ENCODE measurements around the gene AP5Z1. TPM values are rescaled to one million over a fixed set of nuclear protein-coding genes. Genes with fewer than 3 reads are reported as not detected.

The AP5Z1 gene
- total RNA-seq, 1 experiment from 2014 or later, result 35.6 TPM

GRCh38 chr7:4803397-4804241 lies 28.2 kb downstream of the AP5Z1 start:
- TF ChIP-seq EZH2 (IDR thresholded peaks at IDR 0.05; ENCODE audit: borderline replicate concordance, low read depth, low read length, poor library complexity, severe bottlenecking) (no peak), CTCF (conservative IDR thresholded peaks at IDR 0.05; ENCODE audit: low read depth, low read length) (no peak)
- Histone ChIP-seq H3K27ac (ENCODE audit: low read depth, low read length, poor library complexity, severe bottlenecking) (no peak overlapping the region), H3K36me3 (ENCODE audit: insufficient read depth, low read length, poor library complexity, severe bottlenecking) (no peaks in the 10 kb centered on the region), H3K4me1 (ENCODE audit: insufficient read depth, low read length, poor library complexity, severe bottlenecking) (no peaks in the 10 kb centered on the region), H3K27me3 (replicated peaks; ENCODE audit: insufficient read depth, low read depth, low read length, poor library complexity) (no peaks in the 10 kb centered on the region), H3K4me3 (ENCODE audit: low read depth, low read length, poor library complexity, severe bottlenecking) (no peak overlapping the region), H3K9me3 (ENCODE audit: low read depth, low read length, poor library complexity, severe bottlenecking) (no peaks in the 10 kb centered on the region)
- ChIA-PET CTCF (no interaction called here), POLR2A (ENCODE audit: low non-redundant PET) (no interaction called here)
- no peak for DNase-seq (ENCODE audit: low spot score)
- intact Hi-C loops (cut with micrococcal nuclease; ENCODE audit: unreplicated experiment), result no loop called here
- no TSS peak for BruUV-seq (replicated peaks)

- ChIA-PET CTCF (no interaction called here), POLR2A (ENCODE audit: low non-redundant PET) (no interaction called here)
- no peaks in the 10 kb centered on the region for H3K4me1 ChIP-seq (ENCODE audit: insufficient read depth, low read length, poor library complexity, severe bottlenecking)
- H3K36me3 ChIP-seq (ENCODE audit: insufficient read depth, low read length, poor library complexity, severe bottlenecking), result no peaks in the 10 kb centered on the region
- intact Hi-C loops (cut with micrococcal nuclease; ENCODE audit: unreplicated experiment), result no loop called here
- H3K27me3 ChIP-seq (replicated peaks; ENCODE audit: insufficient read depth, low read depth, low read length, poor library complexity), result no peaks in the 10 kb centered on the region
- DNase-seq (ENCODE audit: low spot score), result no peak
- BruUV-seq (replicated peaks), result no TSS peak
- no peak overlapping the region for H3K27ac ChIP-seq (ENCODE audit: low read depth, low read length, poor library complexity, severe bottlenecking)
- H3K4me3 ChIP-seq (ENCODE audit: low read depth, low read length, poor library complexity, severe bottlenecking), result no peak overlapping the region
- TF ChIP-seq EZH2 (IDR thresholded peaks at IDR 0.05; ENCODE audit: borderline replicate concordance, low read depth, low read length, poor library complexity, severe bottlenecking) (no peak), CTCF (conservative IDR thresholded peaks at IDR 0.05; ENCODE audit: low read depth, low read length) (no peak)
- no peaks in the 10 kb centered on the region for H3K9me3 ChIP-seq (ENCODE audit: low read depth, low read length, poor library complexity, severe bottlenecking)
Measured at GRCh38 chr7:4805110-4805983, 29.9 kb downstream of the AP5Z1 start.

GRCh38 chr7:4805984-4806300 lies 30.5 kb downstream of the AP5Z1 start:
- TF ChIP-seq CTCF (conservative IDR thresholded peaks at IDR 0.05; ENCODE audit: low read depth, low read length) (no peak), EZH2 (IDR thresholded peaks at IDR 0.05; ENCODE audit: borderline replicate concordance, low read depth, low read length, poor library complexity, severe bottlenecking) (no peak)
- POLR2A ChIA-PET (ENCODE audit: low non-redundant PET), result no interaction called here
- intact Hi-C loops (cut with micrococcal nuclease; ENCODE audit: unreplicated experiment), result no loop called here

More at GRCh38 chr7:4805984-4806300, 30.5 kb downstream of the AP5Z1 start:
- CTCF ChIA-PET, result no interaction called here
- DNase-seq (ENCODE audit: low spot score), result no peak
- no TSS peak for BruUV-seq (replicated peaks)
- H3K9me3 ChIP-seq (ENCODE audit: low read depth, low read length, poor library complexity, severe bottlenecking), result no peaks in the 10 kb centered on the region
- H3K27me3 ChIP-seq (replicated peaks; ENCODE audit: insufficient read depth, low read depth, low read length, poor library complexity), result no peaks in the 10 kb centered on the region
- no peaks in the 10 kb centered on the region for H3K4me1 ChIP-seq (ENCODE audit: insufficient read depth, low read length, poor library complexity, severe bottlenecking)
- no peak overlapping the region for H3K4me3 ChIP-seq (ENCODE audit: low read depth, low read length, poor library complexity, severe bottlenecking)
- H3K27ac ChIP-seq (ENCODE audit: low read depth, low read length, poor library complexity, severe bottlenecking), result no peak overlapping the region
- no peaks in the 10 kb centered on the region for H3K36me3 ChIP-seq (ENCODE audit: insufficient read depth, low read length, poor library complexity, severe bottlenecking)
